ENCODE results near the gene PRPH2. TPM values are rescaled to one million over a fixed set of nuclear protein-coding genes. Genes with fewer than 3 reads are reported as not detected.

Gene PRPH2
- total and polyA plus RNA-seq, 2 of the 13 experiments (the other 11 are each of a cell fraction or from before 2014, with no cell fraction given) = 0.03 to 0.04 TPM

GRCh38 chr6:42704251-42704936, 18.0 kb downstream of the PRPH2 start (continued):
- TF ChIP-seq, protein P1, sequence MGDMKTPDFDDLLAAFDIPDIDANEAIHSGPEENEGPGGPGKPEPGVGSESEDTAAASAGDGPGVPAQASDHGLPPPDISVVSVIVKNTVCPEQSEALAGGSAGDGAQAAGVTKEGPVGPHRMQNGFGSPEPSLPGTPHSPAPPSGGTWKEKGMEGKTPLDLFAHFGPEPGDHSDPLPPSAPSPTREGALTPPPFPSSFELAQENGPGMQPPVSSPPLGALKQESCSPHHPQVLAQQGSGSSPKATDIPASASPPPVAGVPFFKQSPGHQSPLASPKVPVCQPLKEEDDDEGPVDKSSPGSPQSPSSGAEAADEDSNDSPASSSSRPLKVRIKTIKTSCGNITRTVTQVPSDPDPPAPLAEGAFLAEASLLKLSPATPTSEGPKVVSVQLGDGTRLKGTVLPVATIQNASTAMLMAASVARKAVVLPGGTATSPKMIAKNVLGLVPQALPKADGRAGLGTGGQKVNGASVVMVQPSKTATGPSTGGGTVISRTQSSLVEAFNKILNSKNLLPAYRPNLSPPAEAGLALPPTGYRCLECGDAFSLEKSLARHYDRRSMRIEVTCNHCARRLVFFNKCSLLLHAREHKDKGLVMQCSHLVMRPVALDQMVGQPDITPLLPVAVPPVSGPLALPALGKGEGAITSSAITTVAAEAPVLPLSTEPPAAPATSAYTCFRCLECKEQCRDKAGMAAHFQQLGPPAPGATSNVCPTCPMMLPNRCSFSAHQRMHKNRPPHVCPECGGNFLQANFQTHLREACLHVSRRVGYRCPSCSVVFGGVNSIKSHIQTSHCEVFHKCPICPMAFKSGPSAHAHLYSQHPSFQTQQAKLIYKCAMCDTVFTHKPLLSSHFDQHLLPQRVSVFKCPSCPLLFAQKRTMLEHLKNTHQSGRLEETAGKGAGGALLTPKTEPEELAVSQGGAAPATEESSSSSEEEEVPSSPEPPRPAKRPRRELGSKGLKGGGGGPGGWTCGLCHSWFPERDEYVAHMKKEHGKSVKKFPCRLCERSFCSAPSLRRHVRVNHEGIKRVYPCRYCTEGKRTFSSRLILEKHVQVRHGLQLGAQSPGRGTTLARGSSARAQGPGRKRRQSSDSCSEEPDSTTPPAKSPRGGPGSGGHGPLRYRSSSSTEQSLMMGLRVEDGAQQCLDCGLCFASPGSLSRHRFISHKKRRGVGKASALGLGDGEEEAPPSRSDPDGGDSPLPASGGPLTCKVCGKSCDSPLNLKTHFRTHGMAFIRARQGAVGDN (CRISPR knock-in tag; IDR thresholded peaks at IDR 0.05) = peak; percentile 54
- TF ChIP-seq, protein P2, sequence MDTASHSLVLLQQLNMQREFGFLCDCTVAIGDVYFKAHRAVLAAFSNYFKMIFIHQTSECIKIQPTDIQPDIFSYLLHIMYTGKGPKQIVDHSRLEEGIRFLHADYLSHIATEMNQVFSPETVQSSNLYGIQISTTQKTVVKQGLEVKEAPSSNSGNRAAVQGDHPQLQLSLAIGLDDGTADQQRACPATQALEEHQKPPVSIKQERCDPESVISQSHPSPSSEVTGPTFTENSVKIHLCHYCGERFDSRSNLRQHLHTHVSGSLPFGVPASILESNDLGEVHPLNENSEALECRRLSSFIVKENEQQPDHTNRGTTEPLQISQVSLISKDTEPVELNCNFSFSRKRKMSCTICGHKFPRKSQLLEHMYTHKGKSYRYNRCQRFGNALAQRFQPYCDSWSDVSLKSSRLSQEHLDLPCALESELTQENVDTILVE (CRISPR knock-in tag; IDR thresholded peaks at IDR 0.05) = no peak
- TF ChIP-seq REL (CRISPR knock-in tag; conservative IDR thresholded peaks at IDR 0.05) (no peak), ZNF121 (CRISPR knock-in tag; IDR thresholded peaks at IDR 0.05) (no peak), RFX5 (IDR thresholded peaks at IDR 0.05; ENCODE audit: low read depth, low read length) (no peak), POLR2A (IDR thresholded peaks at IDR 0.05; ENCODE audit: insufficient read depth in 1 of 2, low read depth in 2 of 2, low read length in 2 of 2) (peak in 1 of 2 experiments; percentile 21; a peak in 1 of 4 replicates), ZFX (CRISPR knock-in tag; IDR thresholded peaks at IDR 0.05; ENCODE audit: low read depth) (peak; percentile 30; the same call in 1 of the 2 replicates), TP53 (CRISPR knock-in tag; conservative IDR thresholded peaks at IDR 0.05) (no peak), ZSCAN31 (CRISPR knock-in tag; IDR thresholded peaks at IDR 0.05; ENCODE audit: low read depth) (no peak), ZNF274 (CRISPR knock-in tag; IDR thresholded peaks at IDR 0.05) (no peak), XRCC5 (optimal IDR thresholded peaks at IDR 0.05; ENCODE audit: low read length) (no peak)
- TF ChIP-seq, protein P3, sequence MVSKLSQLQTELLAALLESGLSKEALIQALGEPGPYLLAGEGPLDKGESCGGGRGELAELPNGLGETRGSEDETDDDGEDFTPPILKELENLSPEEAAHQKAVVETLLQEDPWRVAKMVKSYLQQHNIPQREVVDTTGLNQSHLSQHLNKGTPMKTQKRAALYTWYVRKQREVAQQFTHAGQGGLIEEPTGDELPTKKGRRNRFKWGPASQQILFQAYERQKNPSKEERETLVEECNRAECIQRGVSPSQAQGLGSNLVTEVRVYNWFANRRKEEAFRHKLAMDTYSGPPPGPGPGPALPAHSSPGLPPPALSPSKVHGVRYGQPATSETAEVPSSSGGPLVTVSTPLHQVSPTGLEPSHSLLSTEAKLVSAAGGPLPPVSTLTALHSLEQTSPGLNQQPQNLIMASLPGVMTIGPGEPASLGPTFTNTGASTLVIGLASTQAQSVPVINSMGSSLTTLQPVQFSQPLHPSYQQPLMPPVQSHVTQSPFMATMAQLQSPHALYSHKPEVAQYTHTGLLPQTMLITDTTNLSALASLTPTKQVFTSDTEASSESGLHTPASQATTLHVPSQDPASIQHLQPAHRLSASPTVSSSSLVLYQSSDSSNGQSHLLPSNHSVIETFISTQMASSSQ (IDR thresholded peaks at IDR 0.05; ENCODE audit: low read depth) = no peak
- TF ChIP-seq, protein P3 (CRISPR knock-in tag; IDR thresholded peaks at IDR 0.05; ENCODE audit: borderline replicate concordance) = no peak
